AG09319 (cell line): Measurements from ENCODE around the gene SCGB1D1.
A peak's percentile ranks its signal among the peaks of the same experiment; 100 is the strongest.

ENCODE experiments used
- DNase-seq: peaks from one replicate; pipeline ENCODE4 v3.0.0-alpha.2; 2010; ENCODE audit warnings: low read depth; ENCODE audit errors: extremely low read depth
- CTCF ChIP-seq: IDR thresholded peaks from 2 replicates; pipeline ENCODE4 v1.5.1; 2011; ENCODE audit warnings: low read depth, mild to moderate bottlenecking, inconsistent platforms, low read length, moderate library complexity

SCGB1D1 gene

GRCh38 chr11:62208785-62209144 is 18.7 kb downstream of the SCGB1D1 start:
- TF ChIP-seq CTCF, result no peak
- DNase-seq, result no peak

GRCh38 chr11:62217191-62217748 is 27.3 kb downstream of the SCGB1D1 start:
- TF ChIP-seq CTCF, result peak; percentile 35
- DNase-seq, result no peak

GRCh38 chr11:62221498-62221897 is 31.5 kb downstream of the SCGB1D1 start:
- no peak for TF ChIP-seq CTCF
- DNase-seq, result no peak

GRCh38 chr11:62223095-62223494 is 33.1 kb downstream of the SCGB1D1 start:
- no peak for DNase-seq
- no peak for TF ChIP-seq CTCF

GRCh38 chr11:62233730-62234129 is 43.7 kb downstream of the SCGB1D1 start:
- no peak for TF ChIP-seq CTCF
- no peak for DNase-seq

GRCh38 chr11:62236187-62236586 is 46.2 kb downstream of the SCGB1D1 start:
- TF ChIP-seq CTCF, result no peak
- no peak for DNase-seq

GRCh38 chr11:62237499-62237898 is 47.5 kb downstream of the SCGB1D1 start:
- DNase-seq, result no peak
- no peak for TF ChIP-seq CTCF
